Coronary artery (tissue), 2 donors: Measurements from ENCODE around the gene CCDC78.

Experiments
- DNase-seq: peaks from one replicate; pipeline ENCODE4 v3.0.0-alpha.2; 2017; ENCODE audit warnings: low spot score
- H3K27ac ChIP-seq, 2 donors: fragments of 200-600 bp; sonication (generic); one replicate each; pipeline ENCODE4 v1.5.1; 2016 to 2019
- H3K4me3 ChIP-seq: fragments of 200-600 bp; sonication (generic); 2 replicates; pipeline ENCODE4 v1.5.1; 2016; ENCODE audit warnings: mild to moderate bottlenecking, moderate library complexity
- CTCF ChIP-seq: fragments of 200-600 bp; sonication (generic); IDR thresholded peaks from one replicate; pipeline ENCODE4 v1.5.1; 2019; ENCODE audit warnings: antibody characterized with exemption

The CCDC78 gene

GRCh38 chr16:673399-673991 is 52.7 kb downstream of the CCDC78 start:
- Histone ChIP-seq H3K27ac (no peak overlapping the region), H3K4me3 (no peak overlapping the region)
- no peak for DNase-seq
- TF ChIP-seq CTCF, result no peak

DNA sequence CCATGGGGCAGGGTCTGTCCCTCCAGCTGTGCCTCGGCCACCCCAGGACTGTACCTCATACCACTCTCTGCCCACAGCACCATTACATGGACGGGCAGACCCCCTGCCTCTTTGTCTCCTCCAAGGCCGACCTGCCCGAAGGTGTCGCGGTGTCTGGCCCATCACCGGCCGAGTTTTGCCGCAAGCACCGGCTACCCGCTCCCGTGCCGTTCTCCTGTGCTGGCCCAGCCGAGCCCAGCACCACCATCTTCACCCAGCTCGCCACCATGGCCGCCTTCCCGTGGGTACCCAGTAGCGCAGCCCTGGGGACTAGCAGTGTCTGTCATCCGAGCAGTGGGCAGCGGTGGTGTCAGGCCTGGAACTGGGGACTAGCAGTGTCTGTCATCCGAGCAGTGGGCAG is 53.4 kb downstream of the CCDC78 start:
- no peak for DNase-seq
- TF ChIP-seq CTCF, result no peak
- no peak overlapping the region for H3K4me3 ChIP-seq
- no peak overlapping the region for H3K27ac ChIP-seq
